ENCODE results near the gene WNK4.

Gene WNK4

GRCh38 chr17:42797067-42798007, 16.9 kb downstream of the WNK4 start:
- no peak for DNase-seq

DNA sequence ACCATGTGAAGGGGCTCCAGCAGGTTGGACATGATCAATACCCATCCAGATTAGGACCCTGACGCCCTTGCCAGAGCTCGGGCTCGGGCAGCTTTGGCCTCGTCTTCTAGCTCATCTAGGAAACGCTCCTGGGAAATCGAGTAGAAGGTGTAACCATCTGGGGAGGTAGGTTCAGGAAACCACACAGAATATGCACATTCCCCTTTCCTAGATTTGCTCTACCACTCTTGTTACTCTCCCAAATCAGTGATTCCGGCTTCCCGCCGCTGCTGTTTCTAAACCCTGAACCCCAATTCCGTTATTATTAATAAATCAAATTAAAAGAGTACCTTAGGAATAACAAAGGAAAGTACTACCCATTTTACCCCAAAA, 17.6 kb downstream of the WNK4 start:
- DNase-seq, result no peak

GRCh38 chr17:42798383-42799380, 18.3 kb downstream of the WNK4 start, which contains the start of the genes CNTD1 and COA3:
TSS of gene CNTD1 (plus strand) at chr17:42798861. CDS start at chr17:42799068, 207 bp downstream.
TSS of gene COA3 (minus strand) at chr17:42798704. CDS start at chr17:42798681, 23 bp downstream.
- DNase-seq, result peak; percentile 82 to 83

- DNase-seq, result no peak
Measured at GRCh38 chr17:42803074-42803883, 22.9 kb downstream of the WNK4 start.

DNA sequence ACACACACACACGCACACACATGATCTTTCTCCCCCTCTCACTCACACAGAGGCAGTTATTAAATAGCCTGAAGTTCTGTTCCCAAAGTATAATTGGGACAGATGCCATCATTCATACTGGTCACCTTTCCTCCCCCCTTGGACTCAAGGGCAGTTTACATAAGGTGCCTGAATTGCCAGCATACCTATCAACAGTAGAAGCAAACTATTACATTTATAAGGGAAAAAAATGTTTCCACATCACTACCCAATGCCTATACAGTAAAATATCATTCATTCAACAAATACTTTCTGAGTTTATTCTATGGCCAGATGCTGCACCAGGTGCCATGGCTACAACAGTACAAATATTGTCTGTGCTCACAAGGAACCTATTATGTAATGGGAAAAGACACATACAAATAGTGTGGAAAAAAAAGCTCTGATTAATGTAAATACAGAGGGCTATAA, 24.5 kb downstream of the WNK4 start:
- DNase-seq, result no peak

- DNase-seq, result no peak
Measured at GRCh38 chr17:42806249-42806648, 25.8 kb downstream of the WNK4 start.

DNA sequence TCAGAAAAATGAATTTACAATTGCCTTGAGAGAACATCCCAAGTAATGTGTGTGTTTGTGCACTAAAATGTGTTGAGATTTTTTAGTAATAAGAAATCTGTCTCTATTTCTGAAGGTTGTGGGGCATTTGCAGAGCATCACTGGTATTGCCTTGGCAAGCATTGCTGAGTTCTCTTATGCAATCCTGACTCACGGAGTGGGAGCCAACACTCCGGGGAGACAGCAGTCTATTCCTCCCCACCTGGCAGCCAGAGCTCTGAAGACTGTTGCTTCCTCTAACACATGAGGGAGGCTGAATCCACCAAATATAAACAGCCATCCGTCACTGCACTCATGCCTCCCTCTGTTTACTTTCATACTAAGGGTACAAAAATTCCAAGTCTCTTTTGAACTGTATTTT, 28.8 kb downstream of the WNK4 start:
- no peak for DNase-seq

GRCh38 chr17:42814633-42815399, 34.4 kb downstream of the WNK4 start:
- no peak for DNase-seq

DNA sequence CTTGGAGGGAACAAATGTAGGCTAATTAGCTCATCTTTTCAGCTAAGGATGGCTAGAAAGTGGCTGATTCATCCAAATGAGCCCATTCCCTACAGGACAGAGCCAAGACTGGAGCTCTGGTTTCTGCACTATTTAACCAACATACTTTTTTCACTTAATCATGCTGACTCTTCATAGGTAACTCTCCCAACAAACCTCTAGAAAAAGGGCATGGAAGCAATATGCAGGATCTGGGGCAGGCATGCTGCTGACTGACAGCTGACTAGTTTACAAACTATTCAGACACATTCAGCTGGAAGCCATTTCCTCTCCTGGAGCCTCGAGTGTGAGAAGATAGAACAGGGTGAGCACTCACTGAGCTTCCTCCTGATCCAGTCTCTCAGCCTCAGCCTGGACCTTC, 37.5 kb downstream of the WNK4 start:
- DNase-seq, result no peak

- no peak for DNase-seq
Measured at GRCh38 chr17:42818379-42818778, 38.0 kb downstream of the WNK4 start.

DNA sequence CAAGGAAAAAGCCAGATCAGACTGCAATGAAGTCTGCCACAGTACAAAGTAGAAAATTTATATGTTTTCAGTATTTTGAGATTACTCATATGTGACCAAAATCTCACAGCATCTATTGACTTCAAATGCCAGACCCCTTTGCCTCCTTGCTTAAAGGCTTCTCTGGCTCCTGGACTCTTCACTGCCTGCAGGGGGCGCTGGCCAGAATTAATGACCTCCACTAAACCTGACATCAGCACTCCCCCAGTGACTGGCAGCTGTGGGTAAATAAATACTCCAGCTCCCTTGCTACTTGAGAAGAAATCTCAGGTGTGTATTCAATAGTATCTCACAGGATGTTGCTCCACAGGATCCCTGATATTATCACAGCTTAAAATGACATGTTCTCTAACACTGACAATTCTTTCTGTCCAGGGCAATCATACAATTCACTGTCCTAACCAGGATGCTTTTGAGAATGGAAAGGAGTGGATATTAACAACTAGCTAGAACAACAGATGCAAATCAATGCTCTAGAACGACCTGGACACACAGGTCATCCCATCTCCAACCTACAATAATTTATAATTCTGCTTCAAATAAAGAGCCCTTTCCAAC, 39.6 kb downstream of the WNK4 start:
- peak; percentile 15 to 60 for DNase-seq

GRCh38 chr17:42821176-42821575, 40.8 kb downstream of the WNK4 start:
- DNase-seq, result no peak

GRCh38 chr17:42827472-42827871, 47.1 kb downstream of the WNK4 start:
- DNase-seq, result no peak

- no peak for DNase-seq
Measured at GRCh38 chr17:42830971-42831370, 50.6 kb downstream of the WNK4 start.

DNA sequence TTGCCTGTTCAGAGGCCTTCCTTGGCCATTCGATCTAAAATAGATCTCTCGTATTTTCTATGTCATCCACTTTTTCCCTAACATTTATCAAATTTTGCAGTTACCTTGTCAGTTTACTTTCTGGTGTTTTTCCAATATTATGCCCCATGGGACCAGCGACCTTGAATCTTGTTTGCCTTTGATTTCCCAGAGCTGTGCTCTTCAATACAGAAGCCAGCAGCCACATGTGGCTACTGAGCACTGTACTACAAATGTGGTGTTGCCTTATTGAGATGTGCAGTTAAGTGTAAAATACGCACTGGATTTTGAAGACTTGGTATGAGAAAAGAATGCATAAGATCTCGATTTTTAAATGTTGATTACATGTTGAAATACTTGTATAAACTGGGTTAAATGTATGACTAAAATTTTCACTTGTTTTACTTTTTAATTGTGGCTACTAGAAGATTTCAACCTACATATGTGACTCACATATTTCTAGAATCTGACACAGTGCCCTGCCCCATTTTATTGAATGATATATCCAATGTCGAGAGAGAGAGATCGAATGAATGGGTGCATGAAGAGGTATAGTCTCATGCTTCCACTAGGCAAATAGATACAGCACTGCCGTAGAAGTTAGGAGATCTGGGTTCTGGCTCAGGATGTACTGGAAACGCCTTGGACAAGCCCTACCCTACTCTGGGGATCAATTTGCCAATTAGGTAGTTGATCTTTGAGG, 52.0 kb downstream of the WNK4 start:
- DNase-seq, result no peak

DNA sequence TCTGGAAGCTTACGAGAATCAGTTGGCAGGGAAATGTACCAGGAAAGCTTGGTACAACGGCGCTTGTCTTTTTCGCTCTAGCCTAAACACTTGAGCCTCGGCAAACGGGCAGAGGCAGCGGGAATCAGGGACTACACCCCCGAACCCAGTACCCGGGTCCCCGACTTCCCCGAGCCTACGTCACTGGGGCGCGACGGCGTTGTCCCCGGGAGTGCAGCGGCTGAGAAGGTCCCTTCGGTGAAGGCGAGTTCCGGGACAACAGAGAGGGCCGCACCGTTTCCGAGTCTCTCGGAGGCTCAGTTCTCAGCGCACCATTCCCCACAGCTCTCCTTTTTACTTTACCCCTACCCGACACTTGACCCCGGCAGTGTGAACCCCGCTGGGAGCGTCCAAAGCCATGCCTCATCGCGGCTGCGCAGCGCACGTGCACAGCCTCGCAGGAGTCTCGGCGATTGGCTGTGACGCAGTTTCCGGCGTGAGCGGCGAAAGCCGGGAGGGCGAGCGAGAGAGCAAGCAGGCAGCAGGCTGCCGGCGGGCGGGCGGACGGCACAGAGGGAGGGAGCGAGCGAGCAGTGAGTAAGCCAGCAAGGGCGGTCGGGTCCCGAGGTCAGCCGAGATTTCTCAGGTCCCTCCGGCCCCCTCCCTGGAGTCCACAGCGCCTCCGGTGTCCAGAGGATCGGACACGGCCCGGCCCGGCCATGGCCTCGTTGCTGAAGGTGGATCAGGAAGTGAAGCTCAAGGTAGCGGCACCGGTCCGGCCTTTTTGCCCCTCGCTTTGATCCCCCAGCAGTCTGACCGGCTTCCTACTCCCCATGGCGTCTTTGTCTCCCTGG, 52.7 kb downstream of the WNK4 start, which contains the start of gene PSME3:
Gene PSME3, plus strand, starts transcription at position 464 of the 833 bp plus-strand sequence. Its CDS starts 235 bp downstream, at position 699.
- peak; percentile 67 to 84 for DNase-seq

DNA sequence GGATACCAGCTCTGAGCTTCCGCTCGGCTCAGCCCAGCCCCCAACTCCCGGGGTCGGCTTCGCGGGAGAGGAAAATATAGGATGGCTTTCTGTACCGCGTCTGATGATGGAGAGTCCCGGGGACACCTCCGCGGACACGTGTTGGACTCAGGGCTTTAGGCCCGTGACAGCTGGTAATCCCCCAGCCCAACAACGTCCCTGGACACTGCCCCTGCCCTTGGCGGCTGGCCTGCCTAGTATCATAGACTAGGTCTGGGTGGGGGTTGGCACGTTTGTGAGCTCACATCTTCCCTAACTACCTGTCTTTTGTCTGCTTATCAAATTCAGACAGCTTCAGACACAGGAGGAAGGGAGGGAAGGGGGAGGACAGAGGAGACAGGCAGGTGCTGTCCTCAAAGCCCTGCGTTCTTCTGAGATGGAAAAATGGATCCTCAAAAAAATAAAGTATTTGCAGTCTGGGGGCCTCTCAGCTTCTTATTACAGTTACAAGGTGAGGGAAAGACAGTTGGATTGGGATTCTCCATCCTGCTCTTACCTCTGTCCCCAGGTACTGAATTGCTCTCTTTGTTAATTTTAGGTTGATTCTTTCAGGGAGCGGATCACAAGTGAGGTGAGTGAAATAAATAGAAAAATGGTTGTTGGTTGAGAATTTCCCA, 53.5 kb downstream of the WNK4 start:
- DNase-seq, result no peak

GRCh38 chr17:42835732-42836131, 55.3 kb downstream of the WNK4 start:
- no peak for DNase-seq
